T-helper 1 cell treated with Interleukin-12 subunit alpha and Interleukin-12 subunit beta and Interleukin-4 antibody, amounts not matched to agents 30 ng/mL and 1 ng/mL, for 36 hours (primary cell): Measurements from ENCODE around the gene ARL4A. TPM values are rescaled to one million over a fixed set of nuclear protein-coding genes. Genes with fewer than 3 reads are reported as not detected.

Experiments
- intact Hi-C: fragments of 100-400 bp; cut with micrococcal nuclease; formaldehyde crosslinking; loops from one replicate; pipeline ENCODE4 v1.15.1; 2024
- total RNA-seq: library from RNA; stranded (reverse); gene quantifications from 2 replicates; pipeline ENCODE4 v1.2.3, GENCODE V29; 2022

ARL4A gene
- total RNA-seq, 1 donor from 2014 or later, result 10.2 TPM

DNA sequence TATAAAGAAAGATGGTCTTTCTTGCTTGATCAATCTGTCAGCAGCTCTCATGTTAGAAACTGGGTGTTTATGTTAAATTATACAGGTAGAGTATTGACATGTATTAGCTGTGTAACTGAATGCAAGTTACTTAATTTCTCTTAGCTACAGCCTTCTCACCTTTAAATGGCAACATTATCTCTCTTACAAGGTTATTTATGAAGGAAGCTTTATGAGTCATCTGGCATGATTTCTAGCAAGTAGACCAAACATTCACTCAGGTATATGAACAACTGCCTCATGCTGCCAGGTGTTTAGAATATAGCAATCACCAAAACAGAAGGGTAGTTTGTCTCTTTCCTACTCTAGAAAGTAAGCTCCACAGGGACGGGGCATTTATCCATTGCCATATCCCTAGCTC is 8.5 kb downstream of the ARL4A start:
- intact Hi-C loops, result no loop called here

DNA sequence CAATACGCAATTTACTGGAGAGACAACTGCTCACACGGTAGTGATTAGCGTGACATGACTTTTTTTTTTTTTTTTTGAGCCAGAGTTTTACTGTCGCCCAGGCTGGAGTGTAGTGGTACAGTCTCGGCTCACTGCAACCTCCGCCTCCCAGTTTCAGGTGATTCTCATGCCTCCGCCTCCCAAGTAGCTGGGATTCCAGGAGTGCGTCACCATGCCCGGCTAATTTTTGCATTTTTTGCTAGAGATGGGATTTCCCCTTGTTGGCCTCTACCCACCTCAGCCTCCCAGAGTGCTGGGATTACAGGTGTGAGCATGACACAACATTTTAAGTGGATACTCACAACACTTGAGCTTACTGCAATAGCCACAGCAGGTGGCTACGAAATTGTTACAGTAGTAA is 11.9 kb downstream of the ARL4A start:
- intact Hi-C loops, result no loop called here

- intact Hi-C loops, result no loop called here
These were observed 14.0 kb downstream of the ARL4A start for GRCh38 chr7:12701433-12701832.

DNA sequence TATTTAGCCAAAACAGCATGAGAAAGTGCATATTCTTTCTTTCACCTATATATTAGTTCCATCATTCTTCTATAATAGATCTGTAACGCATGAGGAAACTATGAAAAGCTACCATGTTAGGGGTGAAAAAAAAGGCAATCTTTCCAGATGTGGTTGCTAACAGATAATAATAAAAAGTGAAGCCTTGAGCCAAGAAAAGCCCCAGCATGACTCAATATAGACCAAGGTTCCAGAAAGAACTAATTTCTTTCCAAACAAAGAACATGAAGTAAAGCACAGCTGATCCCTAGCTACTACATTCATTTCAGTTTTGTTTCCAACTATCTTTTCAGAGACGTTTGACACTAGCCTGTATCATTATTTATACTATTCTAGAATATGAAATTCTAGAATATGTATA is 16.4 kb downstream of the ARL4A start:
- intact Hi-C loops, result no loop called here

GRCh38 chr7:12705878-12706277 is 18.4 kb downstream of the ARL4A start:
- intact Hi-C loops, result no loop called here

- intact Hi-C loops, result no loop called here
These were observed 19.6 kb downstream of the ARL4A start for GRCh38 chr7:12706900-12707536.

- intact Hi-C loops, result no loop called here
These were observed 20.9 kb downstream of the ARL4A start for GRCh38 chr7:12708314-12708713.

DNA sequence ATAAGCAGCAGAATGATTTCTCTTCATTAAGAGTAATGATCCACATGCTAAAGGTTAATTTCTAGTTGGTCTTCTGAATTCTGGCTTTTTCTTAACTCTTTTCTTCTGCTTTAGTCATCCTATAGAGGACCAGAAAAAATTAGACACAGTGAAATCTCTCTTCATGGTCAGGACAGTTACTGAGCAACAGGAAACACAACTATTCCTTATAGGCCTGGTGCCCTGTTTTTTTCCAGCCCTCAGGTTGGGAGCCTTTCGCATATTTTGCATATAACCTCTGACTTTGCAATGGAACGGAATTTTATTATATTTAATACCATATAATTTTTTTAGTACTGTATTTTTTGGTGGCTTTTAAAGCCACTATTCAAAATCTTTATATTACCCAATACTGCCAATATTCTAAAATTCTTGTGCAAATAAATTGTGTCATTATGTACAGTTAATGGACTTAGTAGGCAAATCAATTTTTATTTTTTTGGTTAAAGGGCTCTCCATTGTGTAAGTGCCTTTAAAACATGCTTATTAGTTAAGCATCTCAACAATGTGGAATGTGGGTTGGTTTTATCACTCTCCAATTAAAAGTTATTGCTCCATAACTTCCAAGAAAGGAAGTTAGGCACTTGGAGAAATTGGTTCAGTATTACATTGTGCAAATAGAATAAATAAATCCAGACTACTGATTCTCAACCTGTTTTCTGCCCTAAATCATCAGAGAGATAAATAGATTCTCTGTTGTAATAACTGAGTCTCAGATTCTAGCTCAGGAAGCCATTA is 22.5 kb downstream of the ARL4A start:
- intact Hi-C loops, result no loop called here

- intact Hi-C loops, result no loop called here
These were observed 23.7 kb downstream of the ARL4A start for GRCh38 chr7:12711124-12711523.

- intact Hi-C loops, result no loop called here
These were observed 24.8 kb downstream of the ARL4A start for GRCh38 chr7:12712236-12712635.

DNA sequence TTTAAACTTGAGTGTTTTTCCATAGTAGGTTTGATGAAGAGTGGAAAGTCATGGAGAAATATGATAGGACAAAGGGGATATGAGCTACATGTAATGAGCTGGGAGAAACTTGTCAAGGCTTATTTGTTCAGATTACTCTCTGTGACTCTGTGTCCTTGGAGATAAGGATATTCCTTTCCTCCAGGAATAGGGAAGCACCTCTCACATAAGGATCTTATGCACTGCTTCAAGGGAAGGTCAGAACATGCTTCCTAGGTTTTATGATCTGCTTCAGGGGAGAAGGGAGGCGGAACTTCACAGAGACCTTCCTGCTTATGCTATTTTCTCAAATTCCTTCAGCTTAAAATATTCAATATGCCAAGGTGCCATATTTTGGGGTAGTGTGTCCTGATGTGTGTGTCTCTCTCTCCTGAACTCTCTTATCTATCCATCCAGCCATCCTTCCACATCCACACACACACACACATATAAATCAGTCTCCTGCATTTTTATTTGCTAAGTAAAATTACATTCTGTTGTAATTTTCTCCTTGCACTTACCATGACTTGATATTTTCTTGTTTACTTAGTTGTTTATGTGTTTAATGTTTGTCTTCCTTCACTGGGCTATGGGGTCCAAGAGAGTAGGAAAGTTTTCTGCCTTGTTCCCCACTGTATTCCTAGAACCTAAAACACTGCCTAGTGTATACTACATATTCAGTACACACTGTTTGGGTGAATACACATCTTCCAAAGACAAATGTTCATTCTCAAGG is 26.4 kb downstream of the ARL4A start:
- intact Hi-C loops, result loop anchor here (2.0 kb wide), 1 partner anchor 17 kb away; no protein-coding TSS in a partner anchor

DNA sequence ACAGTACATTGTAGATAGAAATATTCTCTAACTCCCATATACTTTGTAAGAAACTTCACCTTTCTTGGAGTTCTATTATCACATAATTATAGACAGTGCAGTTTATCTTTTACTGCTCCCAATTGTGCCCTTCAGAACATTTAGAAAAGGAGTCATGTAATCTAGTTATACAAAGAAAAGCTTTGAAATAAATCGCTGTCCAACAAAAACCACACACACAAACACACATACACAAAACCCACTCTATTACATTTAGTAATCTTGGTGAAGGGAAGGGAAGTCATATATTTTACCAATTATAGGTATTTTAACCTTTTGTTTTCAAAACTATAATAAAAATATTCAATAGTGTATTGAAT is 26.9 kb downstream of the ARL4A start:
- intact Hi-C loops, result loop anchor here (2.0 kb wide), 1 partner anchor 16 kb away; no protein-coding TSS in a partner anchor

DNA sequence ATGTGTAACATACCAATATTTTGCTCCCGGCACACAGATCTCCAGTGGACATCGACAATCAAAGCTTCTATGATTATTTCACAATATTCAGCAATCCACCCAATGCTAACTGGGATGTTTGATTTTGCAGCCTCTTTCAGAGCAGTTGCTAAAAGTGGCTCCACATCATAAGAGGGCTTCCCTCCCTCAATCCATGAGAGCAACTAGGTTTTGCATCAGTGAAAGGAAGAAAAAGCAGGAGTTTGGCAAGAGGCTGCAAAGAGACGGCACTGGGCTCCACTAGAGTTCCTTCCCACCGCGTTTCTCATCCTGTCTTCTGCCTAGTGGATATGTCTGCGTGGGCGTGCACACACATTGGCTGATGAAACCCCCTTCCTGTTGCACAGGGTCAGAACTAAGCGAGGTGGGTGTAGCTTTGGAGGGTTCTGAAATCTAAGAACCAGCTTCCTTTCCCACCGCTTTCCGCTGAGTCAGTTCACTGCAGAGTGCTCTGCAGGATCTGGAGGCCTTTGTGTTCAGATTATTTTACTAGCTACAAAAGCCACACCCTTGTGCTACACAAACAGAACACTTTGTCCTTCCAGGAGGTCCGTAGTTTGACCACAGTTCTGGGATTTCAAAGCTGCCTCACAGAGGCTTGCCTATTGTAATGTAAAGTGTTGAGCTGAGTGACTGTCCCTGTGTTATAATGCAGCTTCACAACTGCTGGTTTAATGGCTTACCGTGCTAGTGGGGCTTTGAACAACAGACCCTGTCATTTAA is 28.1 kb downstream of the ARL4A start:
- intact Hi-C loops, result loop anchor here (1.0 to 2.0 kb wide), 2 partner anchors 15 to 28 kb away; partner anchors contain the start of gene ARL4A

GRCh38 chr7:12716134-12716681 is 28.8 kb downstream of the ARL4A start:
- intact Hi-C loops, result no loop called here

DNA sequence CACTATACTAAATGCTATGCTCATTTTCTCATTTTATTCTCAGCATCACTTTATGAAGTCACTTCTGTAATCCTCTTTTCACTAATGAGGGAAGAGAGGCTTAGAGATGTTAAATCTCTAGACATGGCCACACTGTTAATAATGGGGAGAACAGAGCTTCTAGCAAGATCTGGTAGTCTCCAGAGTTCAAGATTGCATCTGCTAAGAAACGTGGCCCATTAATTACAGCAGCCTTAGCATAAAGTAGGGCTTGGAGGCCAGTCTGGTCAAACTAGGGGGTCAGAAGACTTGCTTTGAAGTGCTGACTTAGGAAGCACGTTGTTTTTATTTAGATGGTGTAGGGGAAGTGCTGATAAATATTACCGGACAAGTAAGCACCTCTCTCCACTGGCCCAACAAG is 29.3 kb downstream of the ARL4A start:
- intact Hi-C loops, result no loop called here

DNA sequence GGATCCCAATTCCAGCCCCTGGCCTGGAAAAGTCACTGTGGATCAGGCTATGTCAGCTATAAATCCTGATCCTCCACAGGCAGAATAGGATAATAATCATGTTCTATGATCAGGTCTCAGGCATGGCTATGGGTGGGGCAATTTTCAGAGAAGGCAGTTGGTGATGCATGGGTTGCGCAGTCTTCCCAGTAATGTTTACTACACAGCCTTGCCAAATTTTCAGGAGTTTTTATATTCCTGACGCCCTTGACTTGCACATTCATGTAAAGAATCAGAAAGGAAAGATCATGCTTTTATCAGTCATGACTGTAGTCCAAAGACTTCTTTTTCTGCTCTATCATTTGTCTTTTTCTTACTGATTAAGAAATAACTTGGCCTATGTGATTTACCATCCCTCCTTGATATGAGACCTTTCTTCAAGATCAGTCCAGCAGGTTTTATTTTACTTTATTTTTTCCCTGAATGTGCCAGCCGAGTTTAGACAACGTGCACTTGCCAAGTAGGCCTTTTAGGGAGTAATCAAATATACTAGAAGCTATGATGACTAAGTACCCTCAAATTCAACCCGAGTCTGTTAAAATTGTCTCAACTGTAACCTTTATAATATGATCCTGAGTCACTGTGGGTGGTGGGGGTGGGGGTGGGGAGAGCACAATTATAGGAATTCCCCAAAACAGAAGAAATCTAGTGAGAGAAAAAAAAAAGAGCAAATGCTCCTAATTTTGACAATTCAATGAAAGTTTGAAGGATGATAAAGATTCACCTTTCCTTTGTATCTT is 31.9 kb downstream of the ARL4A start:
- intact Hi-C loops, result loop anchor here (1.0 kb wide), 1 partner anchor 33 kb away; no protein-coding TSS in a partner anchor

GRCh38 chr7:12719981-12720865 is 32.8 kb downstream of the ARL4A start:
- intact Hi-C loops, result loop anchor here (1.0 kb wide), 1 partner anchor 34 kb away; no protein-coding TSS in a partner anchor

GRCh38 chr7:12721286-12721830 is 33.9 kb downstream of the ARL4A start:
- intact Hi-C loops, result no loop called here

DNA sequence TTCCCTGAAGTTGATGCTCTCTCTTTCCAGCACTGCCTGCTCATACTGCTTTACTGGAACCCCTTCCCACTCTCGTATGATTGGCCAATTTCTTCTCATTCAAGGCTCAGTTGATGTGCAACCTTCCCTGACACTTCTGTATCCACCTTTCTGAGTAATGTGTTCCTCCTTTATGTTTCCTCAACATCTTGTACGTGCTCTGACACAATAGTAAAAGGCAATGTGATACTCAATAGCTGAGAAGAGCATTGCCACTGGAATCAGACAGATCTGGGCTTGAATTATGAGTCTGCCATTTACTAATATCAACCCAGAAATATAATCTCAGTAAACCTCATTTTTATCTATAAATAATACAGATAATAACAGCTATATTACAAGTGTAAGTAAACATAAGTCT is 34.7 kb downstream of the ARL4A start:
- intact Hi-C loops, result loop anchor here (1.0 kb wide), 1 partner anchor 9 kb away; no protein-coding TSS in a partner anchor
